IMR-90 (cell line): ENCODE results near the gene ACVR1. TPM values are rescaled to one million over a fixed set of nuclear protein-coding genes. Genes with fewer than 3 reads are reported as not detected.

Experiments used
- ATAC-seq: fragments of 200-7000 bp; cut with Tn5 transposase; 2 replicates; pipeline ENCODE4 v1.9.1; 2020; ENCODE audit warnings: low read depth, mild to moderate bottlenecking, moderate library complexity
- BruUV-seq: library from RNA; stranded (reverse); fragments of 400-500 nt; replicated peaks from 2 replicates; lab custom pipeline; 2021; lab: Mats Ljungman, UMichigan
- CTCF ChIA-PET: fragments of 300-600 bp; formaldehyde crosslinking; extraction: SDS; loops from one replicate; lab custom pipeline; 2021; ENCODE audit warnings: antibody characterized with exemption; lab: Yijun Ruan, JAX
- POLR2A ChIA-PET: fragments of 300-600 bp; sonication (Branson Sonifier 250); formaldehyde crosslinking; loops from one replicate; lab custom pipeline; 2022; ENCODE audit warnings: antibody characterized with exemption; ENCODE audit not compliant: unreplicated experiment; lab: Charles Lee
- DNase-seq: peaks from one replicate; pipeline ENCODE4 v3.0.0; 2013
- H2AFZ ChIP-seq: replicated peaks from 2 replicates; pipeline ENCODE3; 2013; ENCODE audit warnings: low read length, mild to moderate bottlenecking; ENCODE audit not compliant: poor library complexity
- H2AK5ac ChIP-seq: 2 replicates; pipeline ENCODE4 v1.6.1; 2013; ENCODE audit warnings: low read depth, low read length, inconsistent platforms
- H2AK9ac ChIP-seq: replicated peaks from 2 replicates; pipeline ENCODE3; 2013; ENCODE audit warnings: mild to moderate bottlenecking, low read depth, low read length, moderate library complexity; ENCODE audit not compliant: poor library complexity
- H2BK120ac ChIP-seq: 2 replicates; pipeline ENCODE4 v1.6.1; 2013; ENCODE audit warnings: low read depth, low read length, inconsistent platforms
- H2BK15ac ChIP-seq: 3 replicates; pipeline ENCODE4 v1.6.1; 2013; ENCODE audit warnings: low read depth, low read length, inconsistent platforms
- H2BK20ac ChIP-seq: 2 replicates; pipeline ENCODE4 v1.6.1; 2013; ENCODE audit warnings: low read depth, mild to moderate bottlenecking, inconsistent platforms, low read length, moderate library complexity
- H2BK5ac ChIP-seq: 2 replicates; pipeline ENCODE4 v1.6.1; 2013; ENCODE audit warnings: mild to moderate bottlenecking, low read depth, low read length, inconsistent platforms; ENCODE audit not compliant: poor library complexity, severe bottlenecking
- H3K14ac ChIP-seq: replicated peaks from 2 replicates; pipeline ENCODE4 v1.6.1; 2013; ENCODE audit warnings: low read depth, low read length, inconsistent platforms
- H3K18ac ChIP-seq: 2 replicates; pipeline ENCODE4 v1.6.1; 2013; ENCODE audit warnings: low read depth, low read length, control low read depth
- H3K23ac ChIP-seq: 2 replicates; pipeline ENCODE4 v1.6.1; 2013; ENCODE audit warnings: low read depth, low read length, inconsistent platforms
- H3K27ac ChIP-seq: 2 replicates; pipeline ENCODE4 v1.5.1; 2013; ENCODE audit warnings: mild to moderate bottlenecking, control low read depth, low read length; ENCODE audit not compliant: insufficient read depth
- H3K27me3 ChIP-seq: 2 replicates; pipeline ENCODE4 v1.6.1; 2013; ENCODE audit warnings: low read length; ENCODE audit not compliant: control insufficient read depth, insufficient read depth
- H3K36me3 ChIP-seq: 2 replicates; pipeline ENCODE4 v1.6.1; 2013; ENCODE audit warnings: low read length, mixed read lengths; ENCODE audit not compliant: control insufficient read depth, insufficient read depth
- H3K4ac ChIP-seq: 2 replicates; pipeline ENCODE4 v1.6.1; 2013; ENCODE audit warnings: low read depth, low read length, inconsistent platforms
- H3K4me1 ChIP-seq: 2 replicates; pipeline ENCODE4 v1.6.1; 2013; ENCODE audit warnings: low read length, mixed read lengths; ENCODE audit not compliant: control insufficient read depth, insufficient read depth
- H3K4me2 ChIP-seq: 2 replicates; pipeline ENCODE4 v1.6.1; 2013; ENCODE audit warnings: low read depth, mild to moderate bottlenecking, control low read depth, low read length, moderate library complexity
- H3K4me3 ChIP-seq: 2 replicates; pipeline ENCODE4 v1.5.1; 2013; ENCODE audit warnings: low read depth, mild to moderate bottlenecking, control low read depth, low read length, moderate library complexity; ENCODE audit not compliant: insufficient read depth
- H3K56ac ChIP-seq: 2 replicates; pipeline ENCODE4 v1.6.1; 2013; ENCODE audit warnings: low read length, inconsistent platforms; ENCODE audit not compliant: insufficient read depth; ENCODE audit errors: extremely low read depth
- H3K79me1 ChIP-seq, 2 experiments: 2 replicates each; pipeline ENCODE4 v1.6.1; 2013; ENCODE audit warnings: low read length in 2 of 2, inconsistent platforms in 1 of 2, low read depth in 1 of 2
- H3K9ac ChIP-seq: 2 replicates; pipeline ENCODE4 v1.6.1; 2013; ENCODE audit warnings: low read depth, low read length, control low read depth
- H3K9me1 ChIP-seq: 2 replicates; pipeline ENCODE4 v1.6.1; 2013; ENCODE audit warnings: low read length, inconsistent platforms; ENCODE audit not compliant: insufficient read depth
- H3K9me3 ChIP-seq: 2 replicates; pipeline ENCODE4 v1.6.1; 2013; ENCODE audit warnings: low read length; ENCODE audit not compliant: control insufficient read depth, insufficient read depth
- H4K20me1 ChIP-seq: 2 replicates; pipeline ENCODE4 v1.6.1; 2013; ENCODE audit warnings: low read length, inconsistent platforms; ENCODE audit not compliant: insufficient read depth
- H4K5ac ChIP-seq: 2 replicates; pipeline ENCODE4 v1.6.1; 2013; ENCODE audit warnings: mild to moderate bottlenecking, low read depth, low read length, control low read depth
- H4K8ac ChIP-seq, 2 experiments: 2 replicates each; pipeline ENCODE4 v1.6.1; 2013; ENCODE audit warnings: low read depth in 2 of 2, low read length in 2 of 2, control low read depth in 1 of 2, inconsistent platforms in 1 of 2
- H4K91ac ChIP-seq: 2 replicates; pipeline ENCODE4 v1.6.1; 2013; ENCODE audit warnings: low read depth, low read length, inconsistent platforms; ENCODE audit not compliant: insufficient read depth
- BHLHE40 ChIP-seq: fragments of 150-350 bp; IDR thresholded peaks from 2 replicates; pipeline ENCODE4 v1.6.1; 2016; ENCODE audit warnings: mild to moderate bottlenecking, low read depth, low read length
- CEBPB ChIP-seq: IDR thresholded peaks from 2 replicates; pipeline ENCODE4 v1.6.1; 2012; ENCODE audit warnings: low read depth, low read length, improper control_type of control experiment
- CHD1 ChIP-seq: IDR thresholded peaks from 2 replicates; pipeline ENCODE4 v1.6.1; 2012; ENCODE audit warnings: low read depth, low read length, improper control_type of control experiment
- CTCF ChIP-seq: conservative IDR thresholded peaks from 2 replicates; pipeline ENCODE4 v1.5.1; 2012; ENCODE audit warnings: mild to moderate bottlenecking, low read depth, low read length, improper control_type of control experiment
- FOS ChIP-seq: fragments of 150-350 bp; IDR thresholded peaks from 2 replicates; pipeline ENCODE4 v1.6.1; 2016; ENCODE audit warnings: low read depth, low read length
- MAZ ChIP-seq: IDR thresholded peaks from 2 replicates; pipeline ENCODE4 v1.6.1; 2012; ENCODE audit warnings: low read depth, mild to moderate bottlenecking, low read length, improper control_type of control experiment, moderate library complexity, borderline replicate concordance
- MXI1 ChIP-seq: IDR thresholded peaks from 2 replicates; pipeline ENCODE4 v1.6.1; 2012; ENCODE audit warnings: low read depth, mild to moderate bottlenecking, low read length, moderate library complexity, borderline replicate concordance
- POLR2A ChIP-seq: IDR thresholded peaks from 2 replicates; pipeline ENCODE4 v1.6.1; 2012; ENCODE audit warnings: mild to moderate bottlenecking, low read depth, low read length
- RAD21 ChIP-seq: IDR thresholded peaks from 2 replicates; pipeline ENCODE4 v1.6.1; 2012; ENCODE audit warnings: low read length, improper control_type of control experiment
- RCOR1 ChIP-seq: IDR thresholded peaks from 2 replicates; pipeline ENCODE4 v1.6.1; 2012; ENCODE audit warnings: mild to moderate bottlenecking, low read length, improper control_type of control experiment; ENCODE audit not compliant: insufficient replicate concordance
- RFX5 ChIP-seq: IDR thresholded peaks from 2 replicates; pipeline ENCODE4 v1.8.0; 2012; ENCODE audit warnings: low read depth, mild to moderate bottlenecking, low read length, moderate library complexity
- SMC3 ChIP-seq: fragments of 150-350 bp; IDR thresholded peaks from 2 replicates; pipeline ENCODE4 v1.6.1; 2016; ENCODE audit warnings: low read depth, mild to moderate bottlenecking, antibody characterized with exemption, low read length, moderate library complexity
- WGBS, 2 experiments: methylation state at CpG; one replicate each; pipeline versions ENCODE4 v1.1.5 to v1.1.7; 2013; ENCODE audit warnings: missing lambda C conversion rate in 2 of 2; ENCODE audit not compliant: insufficient read length in 1 of 2; ENCODE audit errors: extremely low coverage in 2 of 2; 5-methylcytosine and 5-hydroxymethylcytosine counted together
- dilution Hi-C: fragments of 300-500 bp; cut with HindIII; formaldehyde crosslinking; loops from one replicate; pipeline ENCODE4 v1.14.3; 2018; ENCODE audit warnings: low sequenced_read_pairs; ENCODE audit not compliant: unreplicated experiment
- in situ Hi-C: fragments of 300-500 bp; cut with MboI; formaldehyde crosslinking; loops from 3 replicates; pipeline ENCODE4 v1.14.3; 2019; ENCODE audit warnings: low sequenced_read_pairs, inconsistent platforms, mixed read lengths
- intact Hi-C: fragments of 100-400 bp; cut with micrococcal nuclease; formaldehyde crosslinking; loops from 2 replicates; pipeline ENCODE4 v1.10.0; 2022
- polyA plus RNA-seq, 3 experiments: library from polyadenylated mRNA; depleted of rRNA; stranded (reverse); fragments of >200 nt; gene quantifications; 2 replicates each; pipeline ENCODE4 v1.2.3, GENCODE V29; 2012; ENCODE audit warnings: low replicate concordance in 1 of 3
- total RNA-seq: library from RNA; depleted of rRNA; stranded (reverse); fragments of >200 nt; gene quantifications from 2 replicates; pipeline ENCODE4 v1.2.3, GENCODE V29; 2012
- TF ChIP-seq, protein P1 (sequence below): fragments of 150-350 bp; IDR thresholded peaks from 2 replicates; pipeline ENCODE4 v1.6.1; 2017; ENCODE audit warnings: mild to moderate bottlenecking, antibody characterized with exemption, low read length, low read depth

The ACVR1 gene
- total and polyA plus RNA-seq, 2 of the 4 experiments (the other 2 are of a cell fraction), result 21.1 to 40.8 TPM

DNA sequence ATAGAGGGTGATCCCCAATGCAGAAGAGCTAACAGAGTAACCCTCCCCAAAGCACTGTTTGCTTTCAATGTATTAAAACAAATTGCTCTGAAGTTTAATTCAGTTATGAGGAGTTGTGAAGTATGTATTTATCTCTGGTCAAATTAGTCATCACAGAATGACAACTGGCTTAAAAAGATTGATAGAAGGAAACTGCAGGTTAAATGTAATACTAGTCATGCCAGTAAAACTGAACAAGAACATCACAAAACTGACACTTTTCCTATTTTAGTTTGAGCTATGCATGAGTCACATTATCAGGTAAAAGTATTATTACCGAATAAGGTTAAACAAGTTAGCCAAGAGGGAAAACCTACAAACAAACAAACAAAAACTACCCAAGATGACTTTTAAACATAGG lies 148.4 kb downstream of the ACVR1 start:
- Histone ChIP-seq H2BK5ac (no peak overlapping the region), H2BK20ac (no peak overlapping the region), H3K79me1 (peaks cover 2% of the 10 kb centered on the region in 2 experiments; a peak in 2 of 4 replicates), H4K5ac (no peak overlapping the region), H3K27me3 (no peaks in the 10 kb centered on the region), H3K4ac (no peak overlapping the region), H2BK15ac (no peak overlapping the region), H4K20me1 (no peaks in the 10 kb centered on the region), H2AK9ac (no peak overlapping the region), H3K14ac (no peak overlapping the region), H2AFZ (no peak overlapping the region), H3K4me2 (no peak overlapping the region), H4K91ac (no peak overlapping the region), H3K9ac (no peak overlapping the region), H3K4me3 (no peak overlapping the region), H3K56ac (no peak overlapping the region), H4K8ac (no peak overlapping the region), H3K9me1 (no peaks in the 10 kb centered on the region), H3K36me3 (no peaks in the 10 kb centered on the region), H3K9me3 (peaks cover 3% of the 10 kb centered on the region), H3K27ac (no peak overlapping the region), H3K23ac (no peak overlapping the region), H3K18ac (no peak overlapping the region), H2BK120ac (no peak overlapping the region), H2AK5ac (no peak overlapping the region), H3K4me1 (no peaks in the 10 kb centered on the region)
- DNase-seq, result no peak
- WGBS, 2 experiments, result no CpG with 5 or more reads among the region's 1 CpG
- ChIA-PET CTCF (no interaction called here), POLR2A (no interaction called here)
- in situ Hi-C loops (no loop called here), dilution Hi-C loops (no loop called here), intact Hi-C loops (no loop called here)
- no TSS peak for BruUV-seq
- ATAC-seq, result no peak
- TF ChIP-seq CEBPB (no peak), POLR2A (no peak), BHLHE40 (no peak), FOS (no peak), SMC3 (no peak), CHD1 (no peak), RFX5 (no peak), MAZ (no peak), MXI1 (no peak), CTCF (no peak), RCOR1 (no peak), RAD21 (no peak)
- TF ChIP-seq, protein P1, sequence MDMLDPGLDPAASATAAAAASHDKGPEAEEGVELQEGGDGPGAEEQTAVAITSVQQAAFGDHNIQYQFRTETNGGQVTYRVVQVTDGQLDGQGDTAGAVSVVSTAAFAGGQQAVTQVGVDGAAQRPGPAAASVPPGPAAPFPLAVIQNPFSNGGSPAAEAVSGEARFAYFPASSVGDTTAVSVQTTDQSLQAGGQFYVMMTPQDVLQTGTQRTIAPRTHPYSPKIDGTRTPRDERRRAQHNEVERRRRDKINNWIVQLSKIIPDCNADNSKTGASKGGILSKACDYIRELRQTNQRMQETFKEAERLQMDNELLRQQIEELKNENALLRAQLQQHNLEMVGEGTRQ, result no peak
